ENCODE data around the gene NKX1-2.

The NKX1-2 gene

GRCh38 chr10:124415210-124415609 is 34.6 kb downstream of the NKX1-2 start:
- in situ Hi-C loops (cut with MboI; ENCODE audit: low sequenced_read_pairs, unreplicated experiment), result no loop called here
- no peak for DNase-seq (ENCODE audit: low spot score)
- TF ChIP-seq CTCF (IDR thresholded peaks at IDR 0.05; ENCODE audit: borderline replicate concordance, control extremely low read depth, extremely low read depth, insufficient read depth, missing control alignments), result no peak

- no peak for TF ChIP-seq CTCF (IDR thresholded peaks at IDR 0.05; ENCODE audit: borderline replicate concordance, control extremely low read depth, extremely low read depth, insufficient read depth, missing control alignments)
- in situ Hi-C loops (cut with MboI; ENCODE audit: low sequenced_read_pairs, unreplicated experiment), result no loop called here
- DNase-seq (ENCODE audit: low spot score), result no peak
Observed at GRCh38 chr10:124414076-124414475, 35.8 kb downstream of the NKX1-2 start.

GRCh38 chr10:124409696-124410095 is 40.1 kb downstream of the NKX1-2 start:
- in situ Hi-C loops (cut with MboI; ENCODE audit: low sequenced_read_pairs, unreplicated experiment), result no loop called here
- no peak for DNase-seq (ENCODE audit: low spot score)
- no peak for TF ChIP-seq CTCF (IDR thresholded peaks at IDR 0.05; ENCODE audit: borderline replicate concordance, control extremely low read depth, extremely low read depth, insufficient read depth, missing control alignments)

GRCh38 chr10:124408357-124408756 is 41.5 kb downstream of the NKX1-2 start:
- in situ Hi-C loops (cut with MboI; ENCODE audit: low sequenced_read_pairs, unreplicated experiment), result no loop called here
- DNase-seq (ENCODE audit: low spot score), result no peak
- no peak for TF ChIP-seq CTCF (IDR thresholded peaks at IDR 0.05; ENCODE audit: borderline replicate concordance, control extremely low read depth, extremely low read depth, insufficient read depth, missing control alignments)

GRCh38 chr10:124407456-124407855 is 42.4 kb downstream of the NKX1-2 start:
- no peak for DNase-seq (ENCODE audit: low spot score)
- in situ Hi-C loops (cut with MboI; ENCODE audit: low sequenced_read_pairs, unreplicated experiment), result no loop called here
- no peak for TF ChIP-seq CTCF (IDR thresholded peaks at IDR 0.05; ENCODE audit: borderline replicate concordance, control extremely low read depth, extremely low read depth, insufficient read depth, missing control alignments)

GRCh38 chr10:124403548-124403947 is 46.3 kb downstream of the NKX1-2 start:
- peak; percentile 18 for TF ChIP-seq CTCF (IDR thresholded peaks at IDR 0.05; ENCODE audit: borderline replicate concordance, control extremely low read depth, extremely low read depth, insufficient read depth, missing control alignments)
- in situ Hi-C loops (cut with MboI; ENCODE audit: low sequenced_read_pairs, unreplicated experiment), result no loop called here
- DNase-seq (ENCODE audit: low spot score), result peak; percentile 77

- DNase-seq (ENCODE audit: low spot score), result no peak
- TF ChIP-seq CTCF (IDR thresholded peaks at IDR 0.05; ENCODE audit: borderline replicate concordance, control extremely low read depth, extremely low read depth, insufficient read depth, missing control alignments), result no peak
- in situ Hi-C loops (cut with MboI; ENCODE audit: low sequenced_read_pairs, unreplicated experiment), result no loop called here
Observed at GRCh38 chr10:124402273-124402672, 47.6 kb downstream of the NKX1-2 start.
